Activated T-helper 2 cell treated with anti-CD3 and anti-CD28 coated beads, Interferon-gamma antibody, Interleukin-2, Interleukin-4, amounts not matched to agents 10 μg/mL and 5 μg/mL and 100 μg/mL, durations not matched to agents 14 hours and 24 hours and 36 hours (primary cell): Measurements from ENCODE around the gene NCAM2. TPM values are rescaled to one million over a fixed set of nuclear protein-coding genes. Genes with fewer than 3 reads are reported as not detected.
A peak's percentile ranks its signal among the peaks of the same experiment; 100 is the strongest.

Source experiments
- DNase-seq: peaks from one replicate; pipeline ENCODE4 v3.0.0; 2021; ENCODE audit warnings: low spot score
- H3K27ac Mint-ChIP-seq: one replicate; pipeline ENCODE4 v1.8.0; 2021; ENCODE audit warnings: mixed read lengths
- H3K27me3 Mint-ChIP-seq: one replicate; pipeline ENCODE4 v1.8.0; 2021; ENCODE audit warnings: low read depth, mixed read lengths
- H3K36me3 Mint-ChIP-seq: one replicate; pipeline ENCODE4 v1.8.0; 2021; ENCODE audit warnings: low read depth, mixed read lengths
- H3K4me1 Mint-ChIP-seq: one replicate; pipeline ENCODE4 v1.8.0; 2021; ENCODE audit warnings: low read depth, mixed read lengths
- H3K4me3 Mint-ChIP-seq: one replicate; pipeline ENCODE4 v1.8.0; 2021; ENCODE audit warnings: low read depth, mild to moderate bottlenecking, moderate library complexity, mixed read lengths
- H3K9me3 Mint-ChIP-seq: one replicate; pipeline ENCODE4 v1.8.0; 2021; ENCODE audit warnings: mixed read lengths
- intact Hi-C: fragments of 100-400 bp; cut with micrococcal nuclease; formaldehyde crosslinking; loops from one replicate; pipeline ENCODE4 v1.15.1; 2023
- total RNA-seq: library from RNA; stranded (reverse); gene quantifications from 2 replicates; pipeline ENCODE4 v1.2.3, GENCODE V29; 2022

Gene NCAM2
- total RNA-seq, 1 donor from 2014 or later, result not detected

- Mint-ChIP-seq H3K4me3 (no peak overlapping the region), H3K27me3 (no peaks in the 10 kb centered on the region), H3K27ac (no peak overlapping the region), H3K9me3 (peaks cover 4% of the 10 kb centered on the region), H3K36me3 (peaks cover 8% of the 10 kb centered on the region), H3K4me1 (peaks cover 23% of the 10 kb centered on the region)
- intact Hi-C loops, result no loop called here
- no peak for DNase-seq
Observed at GRCh38 chr21:21196087-21196486, 197.9 kb downstream of the NCAM2 start.

- Mint-ChIP-seq H3K4me3 (no peak overlapping the region), H3K27ac (no peak overlapping the region), H3K27me3 (no peaks in the 10 kb centered on the region), H3K36me3 (peaks cover 8% of the 10 kb centered on the region), H3K9me3 (peaks cover 4% of the 10 kb centered on the region), H3K4me1 (peaks cover 30% of the 10 kb centered on the region)
- no peak for DNase-seq
- intact Hi-C loops, result no loop called here
Observed at GRCh38 chr21:21196848-21197247, 198.6 kb downstream of the NCAM2 start.

- Mint-ChIP-seq H3K36me3 (peaks cover 8% of the 10 kb centered on the region), H3K4me1 (peaks cover 28% of the 10 kb centered on the region), H3K27ac (peak overlapping the region; percentile 80), H3K27me3 (no peaks in the 10 kb centered on the region), H3K9me3 (peaks cover 4% of the 10 kb centered on the region), H3K4me3 (peak overlapping the region; percentile 3)
- DNase-seq, result no peak
- intact Hi-C loops, result loop anchor here (1.0 to 2.0 kb wide), 2 partner anchors 15 to 34 kb away; no protein-coding TSS in a partner anchor
Observed at GRCh38 chr21:21199342-21200102, 201.3 kb downstream of the NCAM2 start.

GRCh38 chr21:21200103-21200938, 202.1 kb downstream of the NCAM2 start:
- Mint-ChIP-seq H3K4me3 (peak overlapping the region; percentile 3), H3K9me3 (peaks cover 4% of the 10 kb centered on the region), H3K27ac (peak overlapping the region; percentile 82), H3K27me3 (no peaks in the 10 kb centered on the region), H3K36me3 (peaks cover 8% of the 10 kb centered on the region), H3K4me1 (peaks cover 28% of the 10 kb centered on the region)
- intact Hi-C loops, result no loop called here
- DNase-seq, result peak; percentile 13

- H3K9me3 Mint-ChIP-seq, result peaks cover 7% of the 10 kb centered on the region
Observed at GRCh38 chr21:21200939-21201615, 202.9 kb downstream of the NCAM2 start.

GRCh38 chr21:21203822-21204339, 205.7 kb downstream of the NCAM2 start:
- intact Hi-C loops, result no loop called here
- Mint-ChIP-seq H3K9me3 (peaks cover 3% of the 10 kb centered on the region), H3K27ac (no peak overlapping the region), H3K27me3 (peaks cover 6% of the 10 kb centered on the region), H3K4me1 (peaks cover 22% of the 10 kb centered on the region), H3K36me3 (peaks cover 3% of the 10 kb centered on the region), H3K4me3 (no peak overlapping the region)
- no peak for DNase-seq

More at GRCh38 chr21:21200939-21201615, 202.9 kb downstream of the NCAM2 start:
- H3K36me3 Mint-ChIP-seq, result peaks cover 8% of the 10 kb centered on the region
- no peak for DNase-seq
- peak overlapping the region; percentile 82 for H3K27ac Mint-ChIP-seq
- H3K4me3 Mint-ChIP-seq, result no peak overlapping the region
- peaks cover 3% of the 10 kb centered on the region for H3K27me3 Mint-ChIP-seq
- intact Hi-C loops, result no loop called here
- peaks cover 28% of the 10 kb centered on the region for H3K4me1 Mint-ChIP-seq

GRCh38 chr21:21204366-21204996, 206.3 kb downstream of the NCAM2 start:
- intact Hi-C loops, result no loop called here
- H3K4me3 Mint-ChIP-seq, result no peak overlapping the region
- no peak overlapping the region for H3K27ac Mint-ChIP-seq
- peaks cover 6% of the 10 kb centered on the region for H3K27me3 Mint-ChIP-seq
- DNase-seq, result no peak
- H3K4me1 Mint-ChIP-seq, result peaks cover 16% of the 10 kb centered on the region
- H3K36me3 Mint-ChIP-seq, result no peaks in the 10 kb centered on the region
- peaks cover 3% of the 10 kb centered on the region for H3K9me3 Mint-ChIP-seq

- Mint-ChIP-seq H3K27me3 (peaks cover 6% of the 10 kb centered on the region), H3K36me3 (no peaks in the 10 kb centered on the region), H3K4me1 (peaks cover 9% of the 10 kb centered on the region), H3K4me3 (no peak overlapping the region), H3K27ac (no peak overlapping the region), H3K9me3 (peaks cover 7% of the 10 kb centered on the region)
- intact Hi-C loops, result no loop called here
- DNase-seq, result no peak
Observed at GRCh38 chr21:21205604-21206003, 207.4 kb downstream of the NCAM2 start.

- intact Hi-C loops, result no loop called here
- peaks cover 6% of the 10 kb centered on the region for H3K27me3 Mint-ChIP-seq
- peaks cover 13% of the 10 kb centered on the region for H3K9me3 Mint-ChIP-seq
- DNase-seq, result no peak
- H3K27ac Mint-ChIP-seq, result no peak overlapping the region
- no peaks in the 10 kb centered on the region for H3K4me1 Mint-ChIP-seq
- H3K36me3 Mint-ChIP-seq, result no peaks in the 10 kb centered on the region
- no peak overlapping the region for H3K4me3 Mint-ChIP-seq
Observed at GRCh38 chr21:21210552-21210951, 212.3 kb downstream of the NCAM2 start.

GRCh38 chr21:21213297-21213696, 215.1 kb downstream of the NCAM2 start:
- Mint-ChIP-seq H3K9me3 (peaks cover 20% of the 10 kb centered on the region), H3K27me3 (no peaks in the 10 kb centered on the region), H3K36me3 (no peaks in the 10 kb centered on the region), H3K4me3 (no peak overlapping the region), H3K27ac (no peak overlapping the region), H3K4me1 (no peaks in the 10 kb centered on the region)
- intact Hi-C loops, result no loop called here
- DNase-seq, result no peak

GRCh38 chr21:21216047-21216446, 217.8 kb downstream of the NCAM2 start:
- peaks cover 17% of the 10 kb centered on the region for H3K9me3 Mint-ChIP-seq
- no peaks in the 10 kb centered on the region for H3K36me3 Mint-ChIP-seq

GRCh38 chr21:21226472-21226871, 228.3 kb downstream of the NCAM2 start:
- Mint-ChIP-seq H3K4me3 (no peak overlapping the region), H3K27ac (no peak overlapping the region), H3K4me1 (no peaks in the 10 kb centered on the region), H3K27me3 (no peaks in the 10 kb centered on the region), H3K9me3 (peaks cover 15% of the 10 kb centered on the region), H3K36me3 (no peaks in the 10 kb centered on the region)
- intact Hi-C loops, result no loop called here
- DNase-seq, result no peak

More at GRCh38 chr21:21216047-21216446, 217.8 kb downstream of the NCAM2 start:
- no peak overlapping the region for H3K4me3 Mint-ChIP-seq
- no peak overlapping the region for H3K27ac Mint-ChIP-seq
- intact Hi-C loops, result no loop called here
- H3K4me1 Mint-ChIP-seq, result no peaks in the 10 kb centered on the region
- H3K27me3 Mint-ChIP-seq, result no peaks in the 10 kb centered on the region
- DNase-seq, result no peak
